Neuronal stem cell (in vitro differentiated cells): ENCODE results near the gene AACS.

Source experiments
- DNase-seq: peaks from one replicate; pipeline ENCODE4 v3.0.0-alpha.2; 2013; ENCODE audit warnings: low spot score
- H2AFZ ChIP-seq: one replicate; pipeline ENCODE4 v1.6.1; 2013; ENCODE audit warnings: mild to moderate bottlenecking, low read length, inconsistent platforms
- H2AK5ac ChIP-seq: 2 replicates; pipeline ENCODE4 v1.6.1; 2013; ENCODE audit warnings: low read depth, mild to moderate bottlenecking, inconsistent platforms, low read length, moderate library complexity, mixed read lengths
- H2BK120ac ChIP-seq: 2 replicates; pipeline ENCODE4 v1.6.1; 2013; ENCODE audit warnings: low read depth, mild to moderate bottlenecking, inconsistent platforms, low read length, moderate library complexity, mixed read lengths
- H2BK12ac ChIP-seq: one replicate; pipeline ENCODE4 v1.6.1; 2013; ENCODE audit warnings: low read length, inconsistent platforms
- H2BK15ac ChIP-seq: 2 replicates; pipeline ENCODE4 v1.6.1; 2013; ENCODE audit warnings: mild to moderate bottlenecking, low read length, inconsistent platforms, mixed read lengths
- H2BK5ac ChIP-seq: one replicate; pipeline ENCODE4 v1.6.1; 2013; ENCODE audit warnings: inconsistent platforms, mild to moderate bottlenecking, low read length, moderate library complexity
- H3K14ac ChIP-seq: one replicate; pipeline ENCODE4 v1.6.1; 2013; ENCODE audit warnings: low read length, inconsistent platforms
- H3K18ac ChIP-seq: 2 replicates; pipeline ENCODE4 v1.6.1; 2013; ENCODE audit warnings: low read length, inconsistent platforms
- H3K23ac ChIP-seq: 2 replicates; pipeline ENCODE4 v1.6.1; 2013; ENCODE audit warnings: low read depth, mild to moderate bottlenecking, mixed read lengths, low read length, inconsistent platforms; ENCODE audit not compliant: poor library complexity
- H3K27ac ChIP-seq: replicated peaks from 3 replicates; pipeline ENCODE4 v1.5.1; 2013; ENCODE audit warnings: low read length, inconsistent platforms
- H3K27me3 ChIP-seq, 3 experiments: 2 replicates each; pipeline ENCODE4 v1.6.1; 2013; ENCODE audit warnings: low read length in 3 of 3, mild to moderate bottlenecking in 2 of 3, inconsistent platforms in 1 of 3, low read depth in 1 of 3, mixed read lengths in 1 of 3, moderate library complexity in 1 of 3; ENCODE audit not compliant: control insufficient read depth in 3 of 3, insufficient read depth in 3 of 3
- H3K36me3 ChIP-seq, 2 donors: replicated peaks in 1 of 2; 2 replicates each; pipeline ENCODE4 v1.6.1; 2013; ENCODE audit warnings: low read length in 2 of 2; ENCODE audit not compliant: control insufficient read depth in 2 of 2, insufficient read depth in 2 of 2
- H3K4ac ChIP-seq: 2 replicates; pipeline ENCODE4 v1.6.1; 2013; ENCODE audit warnings: inconsistent platforms, mild to moderate bottlenecking, low read length, moderate library complexity
- H3K4me1 ChIP-seq, 2 donors: 1 replicate in 1 of 2; 2 replicates in 1 of 2; pipeline ENCODE4 v1.6.1; 2013; ENCODE audit warnings: low read length in 2 of 2, low read depth in 1 of 2; ENCODE audit not compliant: control insufficient read depth in 2 of 2, insufficient read depth in 1 of 2
- H3K4me2 ChIP-seq: one replicate; pipeline ENCODE4 v1.6.1; 2013; ENCODE audit warnings: mild to moderate bottlenecking, low read length, inconsistent platforms; ENCODE audit not compliant: insufficient read depth, poor library complexity, severe bottlenecking
- H3K4me3 ChIP-seq, 2 donors: 2 replicates each; pipeline ENCODE4 v1.5.1; 2013; ENCODE audit warnings: low read length in 2 of 2, mild to moderate bottlenecking in 2 of 2, inconsistent platforms in 1 of 2, moderate library complexity in 1 of 2
- H3K79me1 ChIP-seq: one replicate; pipeline ENCODE4 v1.6.1; 2013; ENCODE audit warnings: low read depth, mild to moderate bottlenecking, inconsistent platforms, low read length, moderate library complexity
- H3K9ac ChIP-seq: one replicate; pipeline ENCODE4 v1.6.1; 2013; ENCODE audit warnings: mild to moderate bottlenecking, low read depth, low read length, inconsistent platforms; ENCODE audit not compliant: poor library complexity
- H3K9me3 ChIP-seq, 2 donors: replicated peaks in 1 of 2; 2 replicates each; pipeline versions ENCODE3 to v1.6.1; 2013; ENCODE audit warnings: low read length in 2 of 2, mild to moderate bottlenecking in 2 of 2, inconsistent platforms in 1 of 2, low read depth in 1 of 2, mixed read lengths in 1 of 2, moderate library complexity in 1 of 2; ENCODE audit not compliant: control insufficient read depth in 2 of 2, insufficient read depth in 1 of 2
- H4K8ac ChIP-seq: one replicate; pipeline ENCODE4 v1.6.1; 2013; ENCODE audit warnings: low read depth, mild to moderate bottlenecking, inconsistent platforms, low read length, moderate library complexity
- H4K91ac ChIP-seq: one replicate; pipeline ENCODE4 v1.6.1; 2013; ENCODE audit warnings: low read length, low read depth, mild to moderate bottlenecking, inconsistent platforms; ENCODE audit not compliant: poor library complexity
- WGBS, 2 donors: extraction: QIAGEN DNeasy Blood & Tissue Kit; methylation state at CpG; one replicate each; pipeline ENCODE4 v1.1.7; 2013; ENCODE audit warnings: missing lambda C conversion rate in 2 of 2, mixed read lengths in 1 of 2; ENCODE audit not compliant: insufficient read length in 2 of 2, insufficient replicate concordance in 1 of 2; ENCODE audit errors: extremely low coverage in 2 of 2; 5-methylcytosine and 5-hydroxymethylcytosine counted together

Gene AACS

DNA sequence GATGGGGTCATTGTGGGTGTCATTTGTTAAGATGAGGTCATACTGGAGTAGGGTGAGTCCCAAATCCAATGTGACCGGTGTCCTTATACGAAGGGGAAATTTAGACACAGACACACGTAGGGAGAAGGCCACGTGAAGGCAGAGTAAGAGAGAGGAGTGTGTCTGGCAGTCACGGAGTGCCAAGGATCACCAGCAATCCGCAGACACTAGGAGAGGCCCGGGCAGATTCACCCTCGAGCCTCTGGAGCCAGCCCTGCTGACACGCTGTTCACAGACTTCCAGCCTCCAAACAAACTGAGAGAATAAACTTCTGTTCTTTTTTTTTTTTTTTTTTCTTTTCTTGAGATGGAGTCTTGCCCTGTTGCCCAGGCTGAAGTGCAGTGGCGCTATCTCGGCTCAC lies 46.9 kb upstream of the AACS start:
- Histone ChIP-seq H3K9ac (no peak overlapping the region), H3K4me1 (no peaks in the 10 kb centered on the region), H3K36me3 (peaks cover 19 to 85% of the 10 kb centered on the region in 2 donors), H2BK12ac (no peak overlapping the region), H3K27ac (no peak overlapping the region), H3K18ac (no peak overlapping the region), H3K14ac (no peak overlapping the region), H2BK120ac (no peak overlapping the region), H4K91ac (no peak overlapping the region), H2AFZ (no peak overlapping the region), H3K9me3 (peaks cover 3 to 14% of the 10 kb centered on the region in 2 donors), H3K4me3 (no peak overlapping the region), H2AK5ac (no peak overlapping the region), H3K79me1 (peaks cover 2% of the 10 kb centered on the region), H3K4ac (no peak overlapping the region), H2BK15ac (no peak overlapping the region), H3K27me3 (no peaks in the 10 kb centered on the region), H3K23ac (no peak overlapping the region), H2BK5ac (no peak overlapping the region), H3K4me2 (no peak overlapping the region), H4K8ac (no peak overlapping the region)
- no peak for DNase-seq
- no CpG with 5 or more reads among the region's 11 CpGs for WGBS, 2 donors

- H3K27ac ChIP-seq: no peak overlapping the region
- no peak overlapping the region for H3K4me2 ChIP-seq
- no peak overlapping the region for H2BK12ac ChIP-seq
- H3K4ac ChIP-seq: no peak overlapping the region
- no peaks in the 10 kb centered on the region for H3K27me3 ChIP-seq
- H3K9ac ChIP-seq: no peak overlapping the region
- peaks cover 2 to 14% of the 10 kb centered on the region in 2 donors for H3K9me3 ChIP-seq
- no peak overlapping the region for H4K91ac ChIP-seq
- no peak overlapping the region for H2AFZ ChIP-seq
- H2AK5ac ChIP-seq: no peak overlapping the region
- H2BK15ac ChIP-seq: no peak overlapping the region
- peaks cover 10 to 79% of the 10 kb centered on the region in 2 donors for H3K36me3 ChIP-seq
- H3K14ac ChIP-seq: no peak overlapping the region
- H3K23ac ChIP-seq: no peak overlapping the region
- no peaks in the 10 kb centered on the region for H3K79me1 ChIP-seq
- no peak overlapping the region for H3K18ac ChIP-seq
- H4K8ac ChIP-seq: no peak overlapping the region
- H2BK120ac ChIP-seq: no peak overlapping the region
- H3K4me3 ChIP-seq: no peak overlapping the region
- no CpG with 5 or more reads among the region's 9 CpGs for WGBS, 2 donors
- no peak overlapping the region for H2BK5ac ChIP-seq
- no peaks in the 10 kb centered on the region for H3K4me1 ChIP-seq
- DNase-seq: no peak
Observed at GRCh38 chr12:125021096-125021495, 44.1 kb upstream of the AACS start.

GRCh38 chr12:125021771-125022170 lies 43.5 kb upstream of the AACS start:
- no peak for DNase-seq
- Histone ChIP-seq H3K79me1 (no peaks in the 10 kb centered on the region), H3K9ac (no peak overlapping the region), H3K18ac (no peak overlapping the region), H3K4me1 (no peaks in the 10 kb centered on the region), H3K9me3 (peaks cover 2 to 14% of the 10 kb centered on the region in 2 donors), H3K36me3 (peaks cover 10 to 82% of the 10 kb centered on the region in 2 donors), H3K4me2 (no peak overlapping the region), H3K4ac (no peak overlapping the region), H3K27ac (no peak overlapping the region), H2AK5ac (no peak overlapping the region), H2BK12ac (no peak overlapping the region), H2BK15ac (no peak overlapping the region), H4K8ac (no peak overlapping the region), H2BK120ac (no peak overlapping the region), H2BK5ac (no peak overlapping the region), H4K91ac (no peak overlapping the region), H2AFZ (no peak overlapping the region), H3K4me3 (no peak overlapping the region), H3K14ac (no peak overlapping the region), H3K27me3 (no peaks in the 10 kb centered on the region), H3K23ac (no peak overlapping the region)
- no CpG with 5 or more reads among the region's 5 CpGs for WGBS, 2 donors

DNA sequence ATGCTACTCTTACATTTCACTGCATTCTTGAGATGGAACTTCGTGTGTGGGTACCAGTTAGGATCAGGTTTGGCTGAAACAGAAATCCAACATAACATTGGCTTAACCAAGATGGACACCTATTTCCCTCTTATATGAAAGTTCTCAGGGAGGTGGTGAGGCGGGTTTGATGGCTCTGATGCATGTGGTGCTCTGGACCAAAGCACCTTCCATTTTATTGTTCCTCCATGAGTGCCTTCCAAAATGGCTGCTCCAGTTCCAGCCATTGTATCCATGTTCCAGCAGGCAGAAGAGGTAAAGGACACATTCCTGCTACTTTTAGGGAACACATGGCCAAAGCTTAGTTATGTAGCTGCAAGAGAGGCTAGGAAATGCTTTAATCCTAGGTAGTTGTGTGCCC lies 42.2 kb upstream of the AACS start:
- H3K4me2 ChIP-seq: no peak overlapping the region
- H2BK5ac ChIP-seq: no peak overlapping the region
- H3K18ac ChIP-seq: no peak overlapping the region
- no peaks in the 10 kb centered on the region for H3K27me3 ChIP-seq
- H3K4ac ChIP-seq: no peak overlapping the region
- peaks cover 2 to 14% of the 10 kb centered on the region in 2 donors for H3K9me3 ChIP-seq
- H2BK12ac ChIP-seq: no peak overlapping the region
- no peaks in the 10 kb centered on the region for H3K4me1 ChIP-seq
- H3K4me3 ChIP-seq: no peak overlapping the region
- H4K8ac ChIP-seq: no peak overlapping the region
- no peaks in the 10 kb centered on the region for H3K79me1 ChIP-seq
- H3K9ac ChIP-seq: no peak overlapping the region
- no peak overlapping the region for H3K23ac ChIP-seq
- no peak overlapping the region for H2AFZ ChIP-seq
- no peak overlapping the region for H3K27ac ChIP-seq
- no peak for DNase-seq
- no peak overlapping the region for H2BK15ac ChIP-seq
- H3K14ac ChIP-seq: no peak overlapping the region
- peaks cover 6 to 82% of the 10 kb centered on the region in 2 donors for H3K36me3 ChIP-seq
- no peak overlapping the region for H2AK5ac ChIP-seq
- WGBS, 2 donors: no CpG with 5 or more reads among the region's 2 CpGs
- no peak overlapping the region for H2BK120ac ChIP-seq
- H4K91ac ChIP-seq: no peak overlapping the region
